Prostate gland (tissue), 2 donors: ENCODE data around the gene ANGPT4. TPM values are rescaled to one million over a fixed set of nuclear protein-coding genes. Genes with fewer than 3 reads are reported as not detected.
A peak's percentile ranks its signal among the peaks of the same experiment; 100 is the strongest.
"Not testable (repeated sequence)": the region's sequence is repeated elsewhere in the genome, so short reads cannot be mapped to it uniquely, and the experiment has no call there.

Experiments used
- DNase-seq: peaks from one replicate; pipeline ENCODE4 v3.0.0-alpha.2; 2019; ENCODE audit warnings: low spot score
- H3K27ac ChIP-seq, 2 donors: fragments of 200-600 bp; sonication (generic); 2 replicates each; pipeline ENCODE4 v1.5.1; 2017 to 2019
- H3K27me3 ChIP-seq: fragments of 200-600 bp; sonication (generic); replicated peaks from 2 replicates; pipeline ENCODE4 v1.5.1; 2019; ENCODE audit not compliant: insufficient read depth
- H3K36me3 ChIP-seq, 2 donors: fragments of 200-600 bp; sonication (generic); 1 replicate in 1 of 2; 2 replicates in 1 of 2; pipeline versions ENCODE4 v1.5.1 to v1.8.1; 2017 to 2019
- H3K4me1 ChIP-seq: fragments of 200-600 bp; sonication (generic); replicated peaks from 2 replicates; pipeline ENCODE4 v1.5.1; 2019
- H3K4me3 ChIP-seq, 2 donors: fragments of 200-600 bp; sonication (generic); 2 replicates each; pipeline ENCODE4 v1.5.1; 2017 to 2019
- H3K9me3 ChIP-seq: fragments of 200-600 bp; sonication (generic); 2 replicates; pipeline ENCODE4 v1.5.1; 2017
- CTCF ChIP-seq, 4 experiments: fragments of 200-600 bp in 2 of 4; fragments of 450-650 bp in 2 of 4; sonication (generic) in 2 of 4; IDR thresholded peaks; 1 replicate in 3 of 4; 2 replicates in 1 of 4; pipeline ENCODE4 v1.5.1; 2016 to 2019; ENCODE audit warnings: antibody characterized with exemption in 4 of 4, mild to moderate bottlenecking in 2 of 4, moderate library complexity in 2 of 4
- POLR2A ChIP-seq: fragments of 450-650 bp; IDR thresholded peaks from one replicate; pipeline ENCODE4 v1.6.1; 2016; ENCODE audit warnings: antibody characterized with exemption, mild to moderate bottlenecking
- POLR2AphosphoS5 ChIP-seq: sonication (generic); formaldehyde crosslinking; IDR thresholded peaks from one replicate; pipeline ENCODE4 v1.6.1; 2017; ENCODE audit warnings: antibody characterized with exemption
- WGBS: methylation state at CpG from one replicate; pipeline ENCODE4 v1.1.5; 2018; 5-methylcytosine and 5-hydroxymethylcytosine counted together
- intact Hi-C: fragments of 100-400 bp; cut with DNase I; formaldehyde crosslinking; loops from one replicate; pipeline ENCODE4 v1.14.2; 2022
- total RNA-seq, 2 donors: library from RNA; depleted of rRNA; stranded (reverse); fragments of >200 nt; gene quantifications; one replicate each; pipeline ENCODE4 v1.1.0, GENCODE V29; 2016

The ANGPT4 gene
- total RNA-seq, 2 donors from 2014 or later, result 0.27 to 1.2 TPM

- Histone ChIP-seq H3K9me3 (no peaks in the 10 kb centered on the region), H3K36me3 (no peaks in the 10 kb centered on the region), H3K4me3 (no peak overlapping the region), H3K27ac (no peak overlapping the region), H3K4me1 (no peaks in the 10 kb centered on the region), H3K27me3 (no peaks in the 10 kb centered on the region)
- TF ChIP-seq POLR2A, result no peak
- no peak for TF ChIP-seq POLR2AphosphoS5
- no peak for TF ChIP-seq CTCF (IDR thresholded peaks at IDR 0.05)
- 67% methylated on average over 4 of the region's 4 CpGs for WGBS
- intact Hi-C loops, result no loop called here
- no peak for DNase-seq
Observed at GRCh38 chr20:905396-905961, 10.7 kb downstream of the ANGPT4 start.

- H3K27me3 ChIP-seq, result no peaks in the 10 kb centered on the region
- H3K4me1 ChIP-seq, result no peaks in the 10 kb centered on the region
- intact Hi-C loops, result no loop called here
- H3K27ac ChIP-seq, result no peak overlapping the region
- no peaks in the 10 kb centered on the region for H3K9me3 ChIP-seq
- DNase-seq, result no peak
- WGBS, result 74% methylated on average over 2 of the region's 2 CpGs
- no peaks in the 10 kb centered on the region for H3K36me3 ChIP-seq
- TF ChIP-seq POLR2A, result no peak
- TF ChIP-seq CTCF (IDR thresholded peaks at IDR 0.05), result no peak
- no peak for TF ChIP-seq POLR2AphosphoS5
- no peak overlapping the region for H3K4me3 ChIP-seq
Observed at GRCh38 chr20:904039-904545, 12.0 kb downstream of the ANGPT4 start.

GRCh38 chr20:897436-897835 lies 18.7 kb downstream of the ANGPT4 start:
- intact Hi-C loops, H3K36me3 ChIP-seq, H3K27ac ChIP-seq, DNase-seq, H3K27me3 ChIP-seq, H3K4me1 ChIP-seq, H3K9me3 ChIP-seq, H3K4me3 ChIP-seq: not testable (repeated sequence)
- 92% methylated on average over 6 of the region's 6 CpGs for WGBS

- DNase-seq, result no peak
- 89% methylated on average over 6 of the region's 6 CpGs for WGBS
- H3K4me1 ChIP-seq, result no peaks in the 10 kb centered on the region
- no peak overlapping the region for H3K27ac ChIP-seq
- H3K27me3 ChIP-seq, result no peaks in the 10 kb centered on the region
- TF ChIP-seq POLR2AphosphoS5, result no peak
- no peak for TF ChIP-seq CTCF (IDR thresholded peaks at IDR 0.05)
- TF ChIP-seq POLR2A, result no peak
- no peaks in the 10 kb centered on the region for H3K9me3 ChIP-seq
- no peak overlapping the region for H3K4me3 ChIP-seq
- H3K36me3 ChIP-seq, result no peaks in the 10 kb centered on the region
- intact Hi-C loops, result no loop called here
Observed at GRCh38 chr20:896501-897025, 19.6 kb downstream of the ANGPT4 start.

GRCh38 chr20:892371-892770 lies 23.8 kb downstream of the ANGPT4 start:
- H3K4me3 ChIP-seq, H3K27ac ChIP-seq, intact Hi-C loops, H3K27me3 ChIP-seq, H3K36me3 ChIP-seq, DNase-seq, H3K9me3 ChIP-seq: not testable (repeated sequence)
- WGBS, result 92% methylated on average over 5 of the region's 5 CpGs
- peaks cover 14% of the 10 kb centered on the region for H3K4me1 ChIP-seq

- Histone ChIP-seq H3K27ac (peak overlapping the region in 1 of 2 donors; percentile 30), H3K9me3 (no peaks in the 10 kb centered on the region), H3K36me3 (no peaks in the 10 kb centered on the region), H3K4me1 (peaks cover 14% of the 10 kb centered on the region), H3K27me3 (no peaks in the 10 kb centered on the region), H3K4me3 (no peak overlapping the region)
- intact Hi-C loops, result no loop called here
- peak; percentile 7 for DNase-seq
- TF ChIP-seq CTCF (IDR thresholded peaks at IDR 0.05) (no peak), POLR2A (no peak), POLR2AphosphoS5 (no peak)
- WGBS, result 33% methylated on average over 4 of the region's 4 CpGs
Observed at GRCh38 chr20:891706-892080, 24.4 kb downstream of the ANGPT4 start.
